Neural cell (in vitro differentiated cells): Measurements from ENCODE around the gene RPL26. TPM values are rescaled to one million over a fixed set of nuclear protein-coding genes. Genes with fewer than 3 reads are reported as not detected.

Experiments used
- H2AFZ ChIP-seq: fragments of 200-600, 300-800 bp; sonication (generic), shearing (Covaris generic); 2 replicates; pipeline ENCODE4 v1.6.0; 2014; ENCODE audit warnings: low read depth, mild to moderate bottlenecking, antibody characterized with exemption, low read length, moderate library complexity
- H3F3A ChIP-seq: fragments of 200-600 bp; shearing (Covaris generic); 2 replicates; pipeline ENCODE4 v1.6.1; 2016; ENCODE audit warnings: mild to moderate bottlenecking, moderate library complexity, mixed read lengths, antibody characterized with exemption, low read length; ENCODE audit not compliant: insufficient read depth, poor library complexity, severe bottlenecking
- H3K27ac ChIP-seq: fragments of 200-600, 300-800 bp; sonication (generic), shearing (Covaris generic); 2 replicates; pipeline ENCODE4 v1.5.1; 2014; ENCODE audit warnings: mild to moderate bottlenecking, low read length, moderate library complexity
- H3K27me3 ChIP-seq: fragments of 300-800, 200-600 bp; sonication (generic), shearing (Covaris generic); 2 replicates; pipeline ENCODE4 v1.6.0; 2014; ENCODE audit warnings: mild to moderate bottlenecking, low read depth, low read length, moderate library complexity; ENCODE audit not compliant: insufficient read depth
- H3K36me3 ChIP-seq: fragments of 300-800, 200-600 bp; sonication (generic), shearing (Covaris generic); 2 replicates; pipeline ENCODE4 v1.5.1; 2014; ENCODE audit warnings: mild to moderate bottlenecking, antibody characterized with exemption, low read length, moderate library complexity; ENCODE audit not compliant: insufficient read depth
- H3K4me2 ChIP-seq: fragments of 300-800, 200-600 bp; sonication (generic), shearing (Covaris generic); 2 replicates; pipeline ENCODE4 v1.6.0; 2014; ENCODE audit warnings: mild to moderate bottlenecking, low read length
- H3K4me3 ChIP-seq: fragments of 300-800, 200-600 bp; sonication (generic), shearing (Covaris generic); 2 replicates; pipeline ENCODE4 v1.5.1; 2014; ENCODE audit warnings: mild to moderate bottlenecking, low read length, moderate library complexity
- H3K79me2 ChIP-seq: fragments of 200-600 bp; shearing (Covaris generic); replicated peaks from 2 replicates; pipeline ENCODE4 v1.6.0; 2014; ENCODE audit warnings: mild to moderate bottlenecking, low read length, moderate library complexity; ENCODE audit not compliant: insufficient read depth
- H3K9ac ChIP-seq: fragments of 300-800, 200-600 bp; sonication (generic), shearing (Covaris generic); 2 replicates; pipeline ENCODE4 v1.6.1; 2016; ENCODE audit warnings: mild to moderate bottlenecking, low read length, mixed read lengths
- H3K9me2 ChIP-seq: fragments of 200-600 bp; shearing (Covaris generic); 2 replicates; pipeline ENCODE4 v1.6.1; 2016; ENCODE audit warnings: mild to moderate bottlenecking, low read length, mixed read lengths; ENCODE audit not compliant: insufficient read depth
- H3K9me3 ChIP-seq: fragments of 200-600, 300-800 bp; sonication (generic), shearing (Covaris generic); 2 replicates; pipeline ENCODE4 v1.6.1; 2016; ENCODE audit warnings: mild to moderate bottlenecking, mixed run types, low read length, moderate library complexity, mixed read lengths
- H4K20me1 ChIP-seq: fragments of 200-600 bp; shearing (Covaris generic); 2 replicates; pipeline ENCODE4 v1.6.1; 2016; ENCODE audit warnings: mild to moderate bottlenecking, mixed run types; ENCODE audit not compliant: insufficient read depth
- CTCF ChIP-seq: fragments of 450-650 bp; IDR thresholded peaks from 2 replicates; pipeline ENCODE4 v1.5.1; 2014; ENCODE audit warnings: antibody characterized with exemption, mild to moderate bottlenecking, moderate library complexity; ENCODE audit not compliant: poor library complexity, severe bottlenecking
- EP300 ChIP-seq: fragments of 450-650 bp; conservative IDR thresholded peaks from 2 replicates; pipeline ENCODE4 v1.6.1; 2014; ENCODE audit warnings: antibody characterized with exemption, mild to moderate bottlenecking, moderate library complexity; ENCODE audit not compliant: poor library complexity, severe bottlenecking
- EZH2 ChIP-seq: fragments of 200-600, 300-800 bp; shearing (Covaris generic), sonication (generic); IDR thresholded peaks from 2 replicates; pipeline ENCODE4 v1.6.1; 2014; ENCODE audit warnings: antibody characterized with exemption, low read length, borderline replicate concordance, mild to moderate bottlenecking; ENCODE audit not compliant: insufficient read depth, poor library complexity, severe bottlenecking
- MXI1 ChIP-seq: fragments of 450-650 bp; conservative IDR thresholded peaks from 2 replicates; pipeline ENCODE4 v1.6.1; 2014; ENCODE audit warnings: antibody characterized with exemption, mild to moderate bottlenecking; ENCODE audit not compliant: poor library complexity, severe bottlenecking
- POLR2AphosphoS5 ChIP-seq: IDR thresholded peaks from 2 replicates; pipeline ENCODE4 v1.6.1; 2012
- RAD21 ChIP-seq: fragments of 450-650 bp; conservative IDR thresholded peaks from 2 replicates; pipeline ENCODE4 v1.6.1; 2014; ENCODE audit warnings: antibody characterized with exemption, mild to moderate bottlenecking, moderate library complexity
- REST ChIP-seq: IDR thresholded peaks from 2 replicates; pipeline ENCODE4 v1.6.1; 2012; ENCODE audit warnings: borderline replicate concordance
- SMC3 ChIP-seq: fragments of 450-650 bp; conservative IDR thresholded peaks from 2 replicates; pipeline ENCODE4 v1.6.1; 2014; ENCODE audit warnings: antibody characterized with exemption, mild to moderate bottlenecking, moderate library complexity; ENCODE audit not compliant: poor library complexity
- TAF1 ChIP-seq: IDR thresholded peaks from 2 replicates; pipeline ENCODE4 v1.6.1; 2012; ENCODE audit warnings: low read depth
- polyA plus RNA-seq: library from polyadenylated mRNA; depleted of rRNA; stranded (reverse); fragments of >200 nt; gene quantifications from 2 replicates; pipeline ENCODE4 v1.2.3, GENCODE V29; 2014

RPL26 gene
- polyA plus RNA-seq, 1 donor from 2014 or later, result 4,061 TPM

GRCh38 chr17:8345052-8345690, 37.8 kb downstream of the RPL26 start:
- Histone ChIP-seq H4K20me1 (no peaks in the 10 kb centered on the region), H3K4me3 (no peak overlapping the region), H3K4me2 (no peak overlapping the region), H3K9me3 (no peaks in the 10 kb centered on the region), H3F3A (no peaks in the 10 kb centered on the region), H3K27ac (no peak overlapping the region), H2AFZ (no peak overlapping the region), H3K9me2 (no peaks in the 10 kb centered on the region), H3K9ac (no peak overlapping the region), H3K27me3 (no peaks in the 10 kb centered on the region), H3K36me3 (no peaks in the 10 kb centered on the region), H3K79me2 (no peaks in the 10 kb centered on the region)
- TF ChIP-seq CTCF, result no peak
- TF ChIP-seq EZH2, result no peak
- TF ChIP-seq REST, result no peak
- no peak for TF ChIP-seq SMC3
- TF ChIP-seq POLR2AphosphoS5, result no peak
- no peak for TF ChIP-seq MXI1
- TF ChIP-seq EP300, result no peak
- no peak for TF ChIP-seq RAD21
- no peak for TF ChIP-seq TAF1

- Histone ChIP-seq H3K9me2 (no peaks in the 10 kb centered on the region), H3K4me2 (no peak overlapping the region), H3K27me3 (no peaks in the 10 kb centered on the region), H3K79me2 (no peaks in the 10 kb centered on the region), H3K36me3 (no peaks in the 10 kb centered on the region), H3K27ac (no peak overlapping the region), H3F3A (no peaks in the 10 kb centered on the region), H2AFZ (no peak overlapping the region), H4K20me1 (no peaks in the 10 kb centered on the region), H3K9me3 (no peaks in the 10 kb centered on the region), H3K4me3 (no peak overlapping the region), H3K9ac (no peak overlapping the region)
- no peak for TF ChIP-seq RAD21
- no peak for TF ChIP-seq TAF1
Measured at GRCh38 chr17:8341456-8341855, 41.5 kb downstream of the RPL26 start.
